ENCODE results near the gene DHRSX.

DNA sequence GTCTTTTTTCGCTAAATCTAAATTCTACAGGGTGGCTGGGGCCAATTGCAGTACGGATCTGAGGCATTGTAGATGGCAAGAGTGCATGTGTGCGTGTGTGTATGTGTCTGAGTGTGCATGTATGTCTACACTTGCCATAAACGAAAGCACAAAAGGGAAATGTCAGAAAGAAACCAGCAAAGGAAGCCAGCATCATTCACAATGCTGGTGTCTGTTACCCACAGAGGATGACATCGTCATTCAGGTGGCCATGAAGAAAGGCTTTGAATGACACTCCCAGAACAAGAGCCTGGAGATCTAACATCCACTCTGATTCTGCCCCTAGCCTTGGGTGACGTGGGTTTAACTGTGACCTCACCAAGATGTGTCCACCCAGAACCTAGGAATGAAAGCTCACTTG is 124.6 kb downstream of the DHRSX start:
- TF ChIP-seq CTCF (IDR thresholded peaks at IDR 0.05), result no peak
- TF ChIP-seq POLR2A (IDR thresholded peaks at IDR 0.05), result no peak
